ENCODE measurements around the gene RRM2.
"Not testable (repeated sequence)": the region's sequence is repeated elsewhere in the genome, so short reads cannot be mapped to it uniquely, and the experiment has no call there.

Gene RRM2

GRCh38 chr2:10089565-10090190, 32.9 kb upstream of the RRM2 start:
- in situ Hi-C loops (cut with MboI; ENCODE audit: low sequenced_read_pairs) = no loop called here

GRCh38 chr2:10091182-10091888, 31.2 kb upstream of the RRM2 start:
- in situ Hi-C loops (cut with MboI; ENCODE audit: low sequenced_read_pairs) = no loop called here

GRCh38 chr2:10091889-10092244, 30.7 kb upstream of the RRM2 start:
- in situ Hi-C loops (cut with MboI; ENCODE audit: low sequenced_read_pairs) = not testable (repeated sequence)

- in situ Hi-C loops (cut with MboI; ENCODE audit: low sequenced_read_pairs) = no loop called here
Observed at GRCh38 chr2:10094271-10094814, 28.2 kb upstream of the RRM2 start.

- in situ Hi-C loops (cut with MboI; ENCODE audit: low sequenced_read_pairs) = no loop called here
Observed at GRCh38 chr2:10095175-10095574, 27.4 kb upstream of the RRM2 start.

- in situ Hi-C loops (cut with MboI; ENCODE audit: low sequenced_read_pairs) = no loop called here
Observed at GRCh38 chr2:10096641-10097040, 25.9 kb upstream of the RRM2 start.

GRCh38 chr2:10097352-10098148, 25.0 kb upstream of the RRM2 start:
- in situ Hi-C loops (cut with MboI; ENCODE audit: low sequenced_read_pairs) = no loop called here

GRCh38 chr2:10101491-10101890, 21.0 kb upstream of the RRM2 start:
- in situ Hi-C loops (cut with MboI; ENCODE audit: low sequenced_read_pairs) = no loop called here

- in situ Hi-C loops (cut with MboI; ENCODE audit: low sequenced_read_pairs) = no loop called here
Observed at GRCh38 chr2:10103179-10103578, 19.4 kb upstream of the RRM2 start.

- in situ Hi-C loops (cut with MboI; ENCODE audit: low sequenced_read_pairs) = not testable (repeated sequence)
Observed at GRCh38 chr2:10104906-10105305, 17.6 kb upstream of the RRM2 start.

- in situ Hi-C loops (cut with MboI; ENCODE audit: low sequenced_read_pairs) = no loop called here
Observed at GRCh38 chr2:10109311-10109710, 13.2 kb upstream of the RRM2 start.

- in situ Hi-C loops (cut with MboI; ENCODE audit: low sequenced_read_pairs) = no loop called here
Observed at GRCh38 chr2:10119027-10119325, 3.6 kb upstream of the RRM2 start.

GRCh38 chr2:10119601-10120157, 2.9 kb upstream of the RRM2 start:
- in situ Hi-C loops (cut with MboI; ENCODE audit: low sequenced_read_pairs) = no loop called here

GRCh38 chr2:10120158-10120876, 2.2 kb upstream of the RRM2 start:
- in situ Hi-C loops (cut with MboI; ENCODE audit: low sequenced_read_pairs) = no loop called here

- in situ Hi-C loops (cut with MboI; ENCODE audit: low sequenced_read_pairs) = no loop called here
Observed at GRCh38 chr2:10120877-10121574, 1.5 kb upstream of the RRM2 start.

- in situ Hi-C loops (cut with MboI; ENCODE audit: low sequenced_read_pairs) = no loop called here
Observed at GRCh38 chr2:10123281-10123680, 742 bp downstream of the RRM2 start.

- in situ Hi-C loops (cut with MboI; ENCODE audit: low sequenced_read_pairs) = loop anchor here (25.0 kb wide), 1 partner anchor 538 kb away; no protein-coding TSS in a partner anchor
Observed at GRCh38 chr2:10124538-10125045, 2.1 kb downstream of the RRM2 start.

GRCh38 chr2:10125842-10126631, 3.5 kb downstream of the RRM2 start:
- in situ Hi-C loops (cut with MboI; ENCODE audit: low sequenced_read_pairs) = loop anchor here (25.0 kb wide), 1 partner anchor 536 kb away; no protein-coding TSS in a partner anchor

GRCh38 chr2:10126632-10127026, 4.1 kb downstream of the RRM2 start:
- in situ Hi-C loops (cut with MboI; ENCODE audit: low sequenced_read_pairs) = loop anchor here (25.0 kb wide), 1 partner anchor 536 kb away; no protein-coding TSS in a partner anchor
